A549 (cell line): ENCODE results near the gene HBG2. TPM values are rescaled to one million over a fixed set of nuclear protein-coding genes. Genes with fewer than 3 reads are reported as not detected.

Source experiments
- ATAC-seq, 2 experiments: fragments of 200-7000 bp in 1 of 2; fragments of >200 bp in 1 of 2; cut with Nextera tagmentation in 1 of 2; cut with Tn5 transposase in 1 of 2; 3 replicates each; pipeline versions ENCODE4 v1.8.0 to v1.9.1; 2018 to 2020; ENCODE audit warnings: mild to moderate bottlenecking in 1 of 2, moderate library complexity in 1 of 2
- CTCF ChIA-PET: fragments of 300-600 bp; sonication (Branson Sonifier 250); formaldehyde crosslinking; extraction: SDS; loops from one replicate; lab custom pipeline; 2021; ENCODE audit warnings: antibody characterized with exemption, inconsistent platforms; lab: Yijun Ruan, JAX
- POLR2A ChIA-PET: fragments of 350-600 bp; formaldehyde crosslinking; extraction: SDS; loops from one replicate; lab custom pipeline; 2021; ENCODE audit warnings: antibody characterized with exemption, inconsistent platforms; lab: Yijun Ruan, JAX
- DNase-seq, 2 experiments: peaks; one replicate each; pipeline versions ENCODE4 v3.0.0 to v3.0.0-alpha.2; 2011 to 2016; ENCODE audit warnings: low read depth in 1 of 2, low spot score in 1 of 2
- FAIRE-seq: peaks from 2 replicates; lab custom pipeline; 2011; peaks lifted over from hg19 to GRCh38; lab: Jason Lieb, UNC
- H3K27ac ChIP-seq, 2 experiments: fragments of >200 bp; sonication (Bioruptor Twin); formaldehyde crosslinking; 3 replicates each; pipeline ENCODE4 v1.5.1; 2016 to 2017
- H3K4me1 ChIP-seq: fragments of >200 bp; sonication (Bioruptor Twin); formaldehyde crosslinking; 3 replicates; pipeline ENCODE4 v1.6.1; 2016
- H3K4me2 ChIP-seq: fragments of >200 bp; sonication (Bioruptor Twin); formaldehyde crosslinking; 3 replicates; pipeline ENCODE4 v1.6.1; 2016
- H3K4me3 ChIP-seq: fragments of >200 bp; sonication (Bioruptor Twin); formaldehyde crosslinking; 3 replicates; pipeline ENCODE4 v1.5.1; 2016
- H3K9me3 ChIP-seq: fragments of >200 bp; sonication (Bioruptor Twin); formaldehyde crosslinking; 3 replicates; pipeline ENCODE4 v1.6.1; 2016
- BHLHE40 ChIP-seq: IDR thresholded peaks from 2 replicates; pipeline ENCODE4 v1.6.1; 2012; ENCODE audit warnings: low read depth, low read length, inconsistent platforms
- CHD4 ChIP-seq: fragments of 200-600 bp; sonication (generic); IDR thresholded peaks from 2 replicates; pipeline ENCODE4 v1.6.1; 2016; ENCODE audit warnings: antibody characterized with exemption, mild to moderate bottlenecking, borderline replicate concordance
- EP300 ChIP-seq, 2 experiments: fragments of >200 bp; sonication (Bioruptor Twin); formaldehyde crosslinking; IDR thresholded peaks; 2 replicates in 1 of 2; 3 replicates in 1 of 2; pipeline ENCODE4 v1.6.1; 2016 to 2017
- HDAC2 ChIP-seq: fragments of 200-600 bp; sonication (generic); IDR thresholded peaks from 2 replicates; pipeline ENCODE4 v1.6.1; 2016
- HES2 ChIP-seq: fragments of >200 bp; sonication (Bioruptor Twin); formaldehyde crosslinking; IDR thresholded peaks from 2 replicates; pipeline ENCODE4 v1.6.1; 2016
- MAFK ChIP-seq: fragments of 450-650 bp; IDR thresholded peaks from 2 replicates; pipeline ENCODE4 v1.6.1; 2014; ENCODE audit not compliant: partially characterized antibody
- MYC ChIP-seq: IDR thresholded peaks from 2 replicates; pipeline ENCODE4 v1.6.1; 2012; ENCODE audit warnings: mild to moderate bottlenecking, inconsistent platforms, low read length, improper control_type of control experiment, borderline replicate concordance
- POLR2AphosphoS2 ChIP-seq: conservative IDR thresholded peaks from 2 replicates; pipeline ENCODE4 v1.6.1; 2012; ENCODE audit warnings: low read length, improper control_type of control experiment, inconsistent platforms
- RFX5 ChIP-seq: fragments of 450-650 bp; IDR thresholded peaks from 2 replicates; pipeline ENCODE4 v1.7.1; 2014; ENCODE audit warnings: antibody characterized with exemption, mild to moderate bottlenecking, moderate library complexity
- RNF2 ChIP-seq: fragments of 200-600 bp; sonication (generic); IDR thresholded peaks from 2 replicates; pipeline ENCODE4 v1.6.1; 2016; ENCODE audit warnings: low read depth, mild to moderate bottlenecking, antibody characterized with exemption, moderate library complexity, borderline replicate concordance
- SMC3 ChIP-seq: fragments of >200 bp; sonication (Bioruptor Twin); formaldehyde crosslinking; IDR thresholded peaks from 3 replicates; pipeline ENCODE4 v1.6.1; 2018; ENCODE audit warnings: inconsistent platforms
- ZC3H11A ChIP-seq: fragments of 450-650 bp; IDR thresholded peaks from 2 replicates; pipeline ENCODE4 v1.6.1; 2014; ENCODE audit warnings: antibody characterized with exemption, mild to moderate bottlenecking
- ZNF302 ChIP-seq: fragments of 250-450 bp; sonication (Bioruptor Pico); IDR thresholded peaks from 2 replicates; pipeline ENCODE4 v1.9.0; 2021; ENCODE audit warnings: inconsistent platforms, mild to moderate bottlenecking, moderate library complexity
- WGBS: methylation state at CpG from one replicate; pipeline ENCODE4 v1.1.6; 2017; ENCODE audit errors: missing lambda C conversion rate; 5-methylcytosine and 5-hydroxymethylcytosine counted together
- polyA plus RNA-seq, 4 experiments: library from polyadenylated mRNA; depleted of rRNA in 3 of 4; stranded (reverse); fragments of >200 nt; fragmentation: RNase III in 1 of 4; extraction: RNeasy Plus Mini Kit Qiagen cat#74134 plus additional on column Dnase treatment in 1 of 4; gene quantifications; 2 replicates in 3 of 4; 3 replicates in 1 of 4; pipeline ENCODE4 v1.2.3, GENCODE V29; 2011 to 2017
- TF ChIP-seq, protein P1 (sequence below): fragments of >200 bp; sonication (Bioruptor Twin); formaldehyde crosslinking; IDR thresholded peaks from 3 replicates; pipeline ENCODE4 v1.5.1; 2016
- TF ChIP-seq, protein P2 (sequence below): IDR thresholded peaks from 2 replicates; pipeline ENCODE4 v1.6.1; 2012

HBG2 gene
- polyA plus RNA-seq, 2 of the 4 experiments (the other 2 are of a cell fraction) = not detected

DNA sequence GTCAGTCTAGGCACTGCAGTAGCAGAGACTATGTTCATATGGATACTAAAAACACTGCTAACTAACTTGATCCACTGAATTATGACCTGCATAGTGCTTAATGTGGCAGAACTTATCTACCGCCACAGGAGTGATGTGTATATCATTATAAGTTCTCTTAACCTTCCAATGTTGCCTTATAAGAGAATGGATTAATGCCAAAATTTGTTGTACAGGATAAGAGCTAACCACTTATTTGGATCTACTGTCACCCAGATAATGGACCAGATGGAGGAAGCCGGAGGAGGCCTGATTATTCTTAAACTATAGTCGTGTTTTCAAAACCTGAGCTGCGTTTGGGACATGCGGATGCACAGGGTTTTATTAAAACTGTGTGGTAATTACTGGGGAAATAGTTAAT lies 49.0 kb upstream of the HBG2 start (continued):
- TF ChIP-seq, protein P1, sequence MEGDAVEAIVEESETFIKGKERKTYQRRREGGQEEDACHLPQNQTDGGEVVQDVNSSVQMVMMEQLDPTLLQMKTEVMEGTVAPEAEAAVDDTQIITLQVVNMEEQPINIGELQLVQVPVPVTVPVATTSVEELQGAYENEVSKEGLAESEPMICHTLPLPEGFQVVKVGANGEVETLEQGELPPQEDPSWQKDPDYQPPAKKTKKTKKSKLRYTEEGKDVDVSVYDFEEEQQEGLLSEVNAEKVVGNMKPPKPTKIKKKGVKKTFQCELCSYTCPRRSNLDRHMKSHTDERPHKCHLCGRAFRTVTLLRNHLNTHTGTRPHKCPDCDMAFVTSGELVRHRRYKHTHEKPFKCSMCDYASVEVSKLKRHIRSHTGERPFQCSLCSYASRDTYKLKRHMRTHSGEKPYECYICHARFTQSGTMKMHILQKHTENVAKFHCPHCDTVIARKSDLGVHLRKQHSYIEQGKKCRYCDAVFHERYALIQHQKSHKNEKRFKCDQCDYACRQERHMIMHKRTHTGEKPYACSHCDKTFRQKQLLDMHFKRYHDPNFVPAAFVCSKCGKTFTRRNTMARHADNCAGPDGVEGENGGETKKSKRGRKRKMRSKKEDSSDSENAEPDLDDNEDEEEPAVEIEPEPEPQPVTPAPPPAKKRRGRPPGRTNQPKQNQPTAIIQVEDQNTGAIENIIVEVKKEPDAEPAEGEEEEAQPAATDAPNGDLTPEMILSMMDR = no peak

DNA sequence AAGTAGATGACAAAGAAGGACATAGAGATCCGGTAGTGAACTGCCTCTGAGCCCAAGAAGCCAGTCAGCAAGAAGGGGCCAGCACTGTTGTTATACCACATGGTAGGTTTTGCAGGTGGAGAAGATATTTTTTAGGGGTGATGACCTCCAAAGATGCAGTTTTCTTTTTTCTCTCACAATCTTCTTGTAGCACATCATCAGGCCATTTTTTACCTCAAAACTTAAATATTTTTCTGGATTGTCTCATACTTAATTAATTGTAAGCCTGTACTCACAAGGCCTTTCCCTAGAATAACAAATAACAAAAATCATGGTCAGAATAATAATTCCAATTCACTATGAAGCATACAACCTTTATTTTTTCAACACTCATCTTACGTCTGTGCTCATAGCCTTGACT lies 47.3 kb upstream of the HBG2 start, which contains the start of gene OR51B4:
TSS of gene OR51B4 (minus strand) at position 101 of the 400 bp plus-strand sequence. CDS start at position 101, 0 bp downstream.
- FAIRE-seq = no peak
- Histone ChIP-seq H3K9me3 (no peaks in the 10 kb centered on the region), H3K4me2 (no peak within 1 kb of the TSS), H3K4me3 (no peak within 1 kb of the TSS), H3K4me1 (no peaks in the 10 kb centered on the region), H3K27ac (no peak within 1 kb of the TSS)
- TF ChIP-seq, protein P2, sequence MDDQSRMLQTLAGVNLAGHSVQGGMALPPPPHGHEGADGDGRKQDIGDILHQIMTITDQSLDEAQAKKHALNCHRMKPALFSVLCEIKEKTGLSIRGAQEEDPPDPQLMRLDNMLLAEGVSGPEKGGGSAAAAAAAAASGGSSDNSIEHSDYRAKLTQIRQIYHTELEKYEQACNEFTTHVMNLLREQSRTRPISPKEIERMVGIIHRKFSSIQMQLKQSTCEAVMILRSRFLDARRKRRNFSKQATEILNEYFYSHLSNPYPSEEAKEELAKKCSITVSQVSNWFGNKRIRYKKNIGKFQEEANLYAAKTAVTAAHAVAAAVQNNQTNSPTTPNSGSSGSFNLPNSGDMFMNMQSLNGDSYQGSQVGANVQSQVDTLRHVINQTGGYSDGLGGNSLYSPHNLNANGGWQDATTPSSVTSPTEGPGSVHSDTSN = no peak
- WGBS = 64% methylated on average over 2 of the region's 2 CpGs
- ChIA-PET POLR2A (no interaction called here), CTCF (no interaction called here)
- no peak for ATAC-seq
- DNase-seq = no peak

GRCh38 chr11:5300251-5300650 lies 45.7 kb upstream of the HBG2 start:
- no peaks in the 10 kb centered on the region for H3K9me3 ChIP-seq
- H3K4me1 ChIP-seq = no peaks in the 10 kb centered on the region
- no peak overlapping the region for H3K27ac ChIP-seq
- ChIA-PET POLR2A (no interaction called here), CTCF (interaction anchor here (0.6 to 2.3 kb wide), 3 partner anchors 9 to 96 kb away, joined by 3 to 8 read pairs (median 3); no protein-coding TSS in a partner anchor)
- WGBS = 9% methylated on average over 3 of the region's 3 CpGs
- no peak for FAIRE-seq
- H3K4me3 ChIP-seq = no peak overlapping the region
- ATAC-seq = no peak
- no peak for DNase-seq
- TF ChIP-seq RNF2 (no peak), MAFK (no peak), POLR2AphosphoS2 (no peak), CHD4 (no peak), MYC (no peak)
- TF ChIP-seq, protein P1 = no peak
- TF ChIP-seq, all 56 proteins: peak for 0
- H3K4me2 ChIP-seq = no peak overlapping the region

- ATAC-seq (no peak), DNase-seq (no peak), FAIRE-seq (no peak)
- Histone ChIP-seq H3K4me2 (no peak overlapping the region), H3K4me3 (no peak overlapping the region), H3K27ac (no peak overlapping the region), H3K9me3 (no peaks in the 10 kb centered on the region), H3K4me1 (no peaks in the 10 kb centered on the region)
- ChIA-PET POLR2A (no interaction called here), CTCF (interaction anchor here (0.7 to 1.3 kb wide), 2 partner anchors 82 to 1314 kb away, joined by 3 to 4 read pairs; partner anchors contain the start of gene TAF10)
- WGBS = 4% methylated on average over 1 of the region's 1 CpG
- no peak for TF ChIP-seq SMC3
- no peak for TF ChIP-seq MAFK
- TF ChIP-seq HES2 = no peak
- no peak for TF ChIP-seq RFX5
- no peak for TF ChIP-seq CHD4
- TF ChIP-seq ZNF302 (CRISPR knock-in tag) = no peak
- no peak for TF ChIP-seq MYC
- TF ChIP-seq BHLHE40 = no peak
- TF ChIP-seq, protein P2 = no peak
- TF ChIP-seq RNF2 = no peak
- TF ChIP-seq ZC3H11A = no peak
- TF ChIP-seq HDAC2 = no peak
- no peak for TF ChIP-seq EP300 (IDR thresholded peaks at IDR 0.05)
Measured at GRCh38 chr11:5298451-5298850, 43.9 kb upstream of the HBG2 start.
